Endodermal cell (in vitro differentiated cells): ENCODE data around the gene SPNS3. TPM values are rescaled to one million over a fixed set of nuclear protein-coding genes. Genes with fewer than 3 reads are reported as not detected.

Experiments
- DNase-seq: peaks from one replicate; pipeline ENCODE4 v3.0.0-alpha.2; 2017
- H3K27ac ChIP-seq: 2 replicates; pipeline ENCODE4 v1.5.1; 2013; ENCODE audit warnings: mild to moderate bottlenecking, low read depth, low read length, moderate library complexity
- H3K27me3 ChIP-seq: 2 replicates; pipeline ENCODE4 v1.6.1; 2013; ENCODE audit warnings: mild to moderate bottlenecking, low read length, moderate library complexity; ENCODE audit not compliant: insufficient read depth, control insufficient read depth, poor library complexity, severe bottlenecking
- H3K36me3 ChIP-seq: 2 replicates; pipeline ENCODE4 v1.7.0; 2013; ENCODE audit warnings: mild to moderate bottlenecking, low read length, moderate library complexity; ENCODE audit not compliant: control insufficient read depth, insufficient read depth
- H3K4me1 ChIP-seq: one replicate; pipeline ENCODE4 v1.7.0; 2013; ENCODE audit warnings: low read length; ENCODE audit not compliant: control insufficient read depth, insufficient read depth
- H3K4me3 ChIP-seq: 2 replicates; pipeline ENCODE4 v1.5.1; 2013; ENCODE audit warnings: mild to moderate bottlenecking, low read length, moderate library complexity
- H3K9ac ChIP-seq: 2 replicates; pipeline ENCODE4 v1.6.1; 2013; ENCODE audit warnings: mild to moderate bottlenecking, low read length, moderate library complexity; ENCODE audit not compliant: poor library complexity, severe bottlenecking; ENCODE audit errors: extremely low read depth
- H3K9me3 ChIP-seq: 2 replicates; pipeline ENCODE4 v1.6.1; 2013; ENCODE audit warnings: mild to moderate bottlenecking, low read length, moderate library complexity; ENCODE audit not compliant: control insufficient read depth
- H3K27ac Mint-ChIP-seq: 2 replicates; pipeline ENCODE4 v1.8.0; 2020; ENCODE audit warnings: mixed read lengths
- H3K27me3 Mint-ChIP-seq: 2 replicates; pipeline ENCODE4 v1.8.0; 2021; ENCODE audit warnings: mild to moderate bottlenecking, mixed read lengths; ENCODE audit not compliant: insufficient read depth
- H3K36me3 Mint-ChIP-seq: 2 replicates; pipeline ENCODE4 v1.8.0; 2020; ENCODE audit warnings: low read depth, mixed read lengths
- H3K4me1 Mint-ChIP-seq: 2 replicates; pipeline ENCODE4 v1.8.0; 2020; ENCODE audit warnings: mixed read lengths
- H3K4me3 Mint-ChIP-seq: 2 replicates; pipeline ENCODE4 v1.8.0; 2020; ENCODE audit warnings: mild to moderate bottlenecking, moderate library complexity, mixed read lengths
- H3K9me3 Mint-ChIP-seq: 2 replicates; pipeline ENCODE4 v1.8.0; 2020; ENCODE audit warnings: mild to moderate bottlenecking, mixed read lengths
- CTCF ChIP-seq: fragments of 200-600 bp; sonication (generic); conservative IDR thresholded peaks from 2 replicates; pipeline ENCODE4 v1.5.0; 2021; ENCODE audit warnings: antibody characterized with exemption, mild to moderate bottlenecking
- WGBS, 2 experiments: methylation state at CpG; one replicate each; pipeline versions ENCODE4 v1.1.5 to v1.1.7; 2013; ENCODE audit warnings: missing lambda C conversion rate in 2 of 2, mixed read lengths in 1 of 2; ENCODE audit not compliant: insufficient coverage in 1 of 2, insufficient read length in 1 of 2; 5-methylcytosine and 5-hydroxymethylcytosine counted together
- total RNA-seq, 2 donors: library from RNA; stranded (reverse); fragmentation: NEBNext Ultra II Directional in 1 of 2; extraction: Animal tissue kit (Norgen Biotek cat#: 25700) in 1 of 2; gene quantifications; 2 replicates in 1 of 2; 3 replicates in 1 of 2; pipeline ENCODE4 v1.2.1, GENCODE V29; 2021

The SPNS3 gene
- total RNA-seq, 2 donors from 2014 or later, result not detected

GRCh38 chr17:4478318-4478830, 44.6 kb downstream of the SPNS3 start:
- no peak overlapping the region for H3K27ac ChIP-seq

GRCh38 chr17:4479340-4479981, 45.7 kb downstream of the SPNS3 start:
- no peaks in the 10 kb centered on the region for H3K9me3 Mint-ChIP-seq
- no peaks in the 10 kb centered on the region for H3K36me3 Mint-ChIP-seq
- no peak overlapping the region for H3K9ac ChIP-seq

More at GRCh38 chr17:4478318-4478830, 44.6 kb downstream of the SPNS3 start:
- no peak overlapping the region for H3K4me3 Mint-ChIP-seq
- DNase-seq, result no peak
- Histone ChIP-seq H3K9ac (no peak overlapping the region), H3K27me3 (no peaks in the 10 kb centered on the region), H3K4me1 (no peaks in the 10 kb centered on the region), H3K36me3 (no peaks in the 10 kb centered on the region), H3K4me3 (no peak overlapping the region), H3K9me3 (no peaks in the 10 kb centered on the region)
- 88% methylated on average over 8 to 11 of the region's 11 CpGs for WGBS, 2 experiments
- no peak overlapping the region for H3K27ac Mint-ChIP-seq
- TF ChIP-seq CTCF, result no peak
- H3K9me3 Mint-ChIP-seq, result no peaks in the 10 kb centered on the region
- H3K4me1 Mint-ChIP-seq, result no peaks in the 10 kb centered on the region
- no peaks in the 10 kb centered on the region for H3K27me3 Mint-ChIP-seq
- H3K36me3 Mint-ChIP-seq, result no peaks in the 10 kb centered on the region

GRCh38 chr17:4479982-4480751, 46.4 kb downstream of the SPNS3 start:
- TF ChIP-seq CTCF, result no peak
- no peaks in the 10 kb centered on the region for H3K9me3 ChIP-seq
- 76 to 82% methylated on average over 4 to 13 of the region's 13 CpGs for WGBS, 2 experiments
- H3K27ac ChIP-seq, result no peak overlapping the region
- H3K9ac ChIP-seq, result no peak overlapping the region
- H3K4me1 ChIP-seq, result no peaks in the 10 kb centered on the region
- no peak overlapping the region for H3K4me3 ChIP-seq
- Mint-ChIP-seq H3K4me3 (no peak overlapping the region), H3K27ac (no peak overlapping the region), H3K27me3 (no peaks in the 10 kb centered on the region), H3K36me3 (no peaks in the 10 kb centered on the region), H3K4me1 (no peaks in the 10 kb centered on the region), H3K9me3 (no peaks in the 10 kb centered on the region)
- no peaks in the 10 kb centered on the region for H3K27me3 ChIP-seq
- DNase-seq, result no peak
- H3K36me3 ChIP-seq, result no peaks in the 10 kb centered on the region

More at GRCh38 chr17:4479340-4479981, 45.7 kb downstream of the SPNS3 start:
- no peak for DNase-seq
- Histone ChIP-seq H3K4me1 (no peaks in the 10 kb centered on the region), H3K9me3 (no peaks in the 10 kb centered on the region), H3K27ac (no peak overlapping the region), H3K27me3 (no peaks in the 10 kb centered on the region), H3K4me3 (no peak overlapping the region), H3K36me3 (no peaks in the 10 kb centered on the region)
- H3K4me3 Mint-ChIP-seq, result no peak overlapping the region
- 93% methylated on average over 5 to 8 of the region's 8 CpGs for WGBS, 2 experiments
- H3K27me3 Mint-ChIP-seq, result no peaks in the 10 kb centered on the region
- no peak for TF ChIP-seq CTCF
- H3K4me1 Mint-ChIP-seq, result no peaks in the 10 kb centered on the region
- H3K27ac Mint-ChIP-seq, result no peak overlapping the region
